HuH-7.5 (cell line): ENCODE measurements around the gene MS4A15.
"Not testable (repeated sequence)": the region's sequence is repeated elsewhere in the genome, so short reads cannot be mapped to it uniquely, and the experiment has no call there.

ENCODE experiments used
- DNase-seq: peaks from one replicate; pipeline ENCODE4 v3.0.0; 2011; ENCODE audit warnings: low spot score

MS4A15 gene

DNA sequence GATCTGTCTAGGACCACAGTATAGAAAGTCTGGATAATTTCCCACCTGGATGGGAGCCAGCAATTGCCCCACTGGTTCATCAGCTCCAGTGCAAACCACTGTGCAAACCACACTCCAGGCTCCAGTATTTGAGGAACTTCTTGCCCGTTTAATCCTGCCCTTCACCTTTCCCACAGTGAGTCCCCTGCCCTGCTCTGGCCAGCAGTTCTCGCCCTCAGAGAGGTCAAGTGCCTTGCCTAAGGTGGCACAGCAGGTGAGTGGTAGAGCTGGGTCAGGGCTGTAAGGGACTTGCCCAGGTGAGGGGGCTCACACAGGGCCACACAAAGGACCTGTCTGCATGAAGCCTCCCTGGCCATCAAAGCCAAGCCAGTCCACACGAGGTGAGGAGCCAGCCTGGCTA is 52.6 kb downstream of the MS4A15 start:
- no peak for DNase-seq

DNA sequence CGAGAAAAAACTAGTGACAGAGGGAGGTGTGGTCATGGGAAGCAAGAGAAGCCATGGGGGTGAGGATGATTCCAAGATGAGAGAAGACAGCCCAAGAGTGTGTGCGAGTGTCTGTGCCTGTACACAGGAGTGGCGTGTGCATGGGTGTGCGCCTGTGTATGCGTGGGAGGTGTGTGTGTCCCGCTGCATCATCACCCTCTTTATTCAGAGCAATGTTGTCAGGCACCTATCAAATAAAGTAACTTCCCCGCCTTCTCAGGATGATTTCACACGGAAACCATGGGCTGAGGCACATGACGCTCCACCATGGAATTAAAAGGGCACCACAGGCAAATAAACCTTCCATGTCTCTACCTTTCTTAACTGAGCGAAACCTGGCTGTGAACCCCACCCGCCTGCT is 53.0 kb downstream of the MS4A15 start:
- no peak for DNase-seq

DNA sequence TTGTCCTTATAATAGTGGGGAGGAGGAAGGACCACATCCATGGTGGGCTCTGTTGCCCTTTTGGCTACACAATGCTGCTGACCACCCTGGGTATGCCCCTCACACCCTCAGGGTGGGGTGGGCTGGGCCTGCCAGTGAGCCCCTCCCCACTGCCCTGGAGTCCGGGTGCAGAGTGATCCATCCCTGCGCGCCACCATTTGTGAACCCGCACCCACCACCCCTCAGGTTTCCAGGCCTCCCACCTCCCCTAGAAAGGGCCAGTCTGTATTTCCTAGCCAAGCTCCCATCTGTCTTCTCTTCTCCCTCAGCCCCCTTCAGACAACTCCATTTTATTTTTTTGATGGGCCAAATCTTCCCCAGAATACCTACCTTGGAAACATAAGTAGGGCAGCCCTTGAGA is 53.5 kb downstream of the MS4A15 start:
- no peak for DNase-seq

DNA sequence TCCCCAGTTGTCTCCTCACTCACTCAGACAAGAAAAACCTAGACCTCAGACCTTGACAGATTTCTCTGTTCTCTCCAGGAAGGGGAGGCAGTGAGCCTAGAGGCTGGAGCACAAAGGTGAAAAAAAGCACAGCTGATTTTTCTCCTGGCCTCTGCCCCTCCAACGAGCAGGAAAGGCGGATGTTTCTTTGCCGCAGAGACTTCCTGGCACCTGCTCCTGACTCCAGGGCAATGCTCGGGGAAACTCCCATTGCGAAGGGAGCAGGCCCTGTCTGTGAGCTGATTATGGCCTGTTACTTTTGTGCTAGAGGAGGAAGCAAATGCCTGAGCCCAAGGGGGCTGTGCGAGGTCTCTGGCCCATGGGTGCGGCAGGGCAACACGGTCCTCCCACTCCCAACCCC is 53.9 kb downstream of the MS4A15 start:
- DNase-seq: no peak

DNA sequence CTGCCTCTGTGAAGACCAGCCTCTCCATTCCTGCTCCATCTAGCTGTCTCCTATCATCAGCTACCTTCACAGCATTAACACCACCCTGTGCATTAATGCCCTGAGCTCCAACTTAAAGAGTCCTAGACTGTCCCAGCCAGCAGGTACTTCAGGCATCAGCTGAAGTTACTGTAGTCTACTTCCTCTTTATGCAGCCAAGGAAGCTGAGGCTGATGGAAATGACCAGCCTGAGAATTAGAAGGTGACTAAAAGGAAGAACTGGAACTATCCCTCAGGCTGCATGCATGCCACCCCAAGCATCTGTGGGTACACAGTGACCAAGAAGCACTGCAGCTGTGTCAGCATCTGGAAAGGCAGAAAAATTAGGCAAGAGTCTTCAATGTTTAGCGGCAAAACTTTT is 56.7 kb downstream of the MS4A15 start:
- DNase-seq: no peak

DNA sequence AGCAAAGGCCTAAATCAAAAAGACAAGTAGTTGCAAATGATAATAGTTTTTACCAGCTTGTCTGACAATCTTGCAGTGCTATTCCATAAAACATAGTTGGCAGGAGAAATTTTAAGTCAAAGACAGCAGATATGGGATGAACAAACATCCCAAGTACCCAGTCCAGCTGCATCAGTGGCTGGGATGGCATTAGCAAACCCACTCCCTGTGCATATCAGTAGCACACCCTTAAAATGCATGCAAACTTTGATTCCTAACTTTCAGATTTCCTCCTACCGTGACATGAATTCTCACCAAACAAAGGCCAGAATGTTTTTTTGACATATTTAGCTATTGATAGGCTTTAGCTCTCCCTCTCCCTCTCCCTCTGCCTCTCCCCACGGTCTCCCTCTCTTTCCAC is 57.4 kb downstream of the MS4A15 start:
- no peak for DNase-seq

DNA sequence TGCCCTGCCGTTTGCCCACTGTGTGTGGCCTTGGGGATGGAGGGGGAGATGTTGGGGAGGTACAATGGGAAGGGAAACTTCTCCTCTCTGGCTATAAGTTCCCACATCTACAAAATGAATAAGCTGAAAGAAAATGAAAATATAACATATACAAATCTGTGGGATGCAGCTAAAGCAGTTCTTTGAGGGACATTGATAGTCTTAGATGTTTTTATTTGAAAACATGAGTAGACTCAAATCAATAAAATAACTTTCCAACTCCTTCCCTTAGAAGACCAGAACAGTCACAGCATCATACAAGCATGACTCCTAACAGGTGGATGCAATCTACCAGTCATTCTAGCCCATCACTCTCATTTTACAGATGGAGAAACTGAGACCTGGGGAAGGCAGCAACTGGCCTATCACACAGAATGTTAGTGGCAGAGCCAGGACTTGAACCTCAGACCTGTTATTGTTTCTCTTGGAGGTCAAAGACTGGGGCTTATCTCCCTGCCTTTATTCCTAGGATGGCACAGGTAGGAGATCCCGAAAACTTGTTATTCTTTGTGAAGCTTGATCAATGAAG is 60.0 kb downstream of the MS4A15 start:
- no peak for DNase-seq

DNA sequence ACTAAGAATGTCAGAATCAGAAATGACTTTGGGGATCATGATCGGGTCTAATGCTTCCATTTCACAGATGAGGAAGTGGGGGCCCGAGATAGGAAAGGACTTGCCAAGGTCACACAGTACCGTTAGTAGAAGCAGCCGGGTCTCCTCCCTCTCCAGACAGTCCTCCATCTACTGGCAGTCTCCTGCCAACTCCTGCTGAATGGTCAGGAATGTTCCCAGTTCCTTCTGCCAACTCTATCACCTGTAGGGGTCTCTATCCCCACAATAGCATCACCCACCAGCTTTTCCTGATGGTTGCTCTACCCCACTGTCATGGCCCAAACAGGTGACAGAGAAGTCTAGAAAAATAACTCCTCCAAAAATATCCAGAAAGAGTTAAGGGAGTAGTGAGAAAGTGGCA is 61.4 kb downstream of the MS4A15 start:
- DNase-seq: no peak

DNA sequence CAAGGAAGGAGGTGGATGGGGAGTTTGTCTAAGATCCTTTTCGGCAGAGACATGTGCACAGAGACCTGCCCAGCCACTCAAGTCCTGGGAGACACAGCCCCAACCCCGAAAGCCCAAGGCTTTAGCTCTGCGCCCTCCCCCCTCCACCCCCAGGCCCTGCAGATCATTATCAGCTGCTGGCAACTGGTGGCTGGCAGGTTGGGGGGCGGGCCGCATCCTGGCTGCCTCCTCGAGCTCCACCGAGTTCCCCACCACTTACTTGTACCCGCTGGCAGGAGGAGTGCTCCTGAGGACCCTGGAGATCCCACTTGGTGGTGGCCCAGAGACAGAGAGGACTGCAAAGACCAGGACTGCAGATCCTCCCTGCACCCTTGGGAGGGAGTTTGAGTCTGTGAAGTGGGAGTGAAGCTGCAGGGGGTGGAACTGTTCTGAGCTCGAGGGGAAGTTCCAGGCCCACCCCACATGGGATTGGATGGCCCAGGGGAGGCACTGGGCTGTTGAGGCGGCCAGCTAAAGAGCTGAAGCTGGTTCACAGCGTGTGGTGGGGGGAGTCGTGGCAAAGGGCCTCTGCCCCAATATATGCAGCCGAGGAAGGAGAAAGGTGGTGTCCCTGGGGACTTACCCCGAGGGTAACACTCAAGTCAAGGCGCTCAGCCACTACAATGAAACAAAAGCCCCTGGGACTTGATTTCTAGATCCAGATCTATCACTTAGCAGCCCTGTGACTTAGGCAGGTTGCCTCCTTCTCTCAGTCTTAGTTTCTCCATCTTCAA is 65.3 kb downstream of the MS4A15 start:
- no peak for DNase-seq

DNA sequence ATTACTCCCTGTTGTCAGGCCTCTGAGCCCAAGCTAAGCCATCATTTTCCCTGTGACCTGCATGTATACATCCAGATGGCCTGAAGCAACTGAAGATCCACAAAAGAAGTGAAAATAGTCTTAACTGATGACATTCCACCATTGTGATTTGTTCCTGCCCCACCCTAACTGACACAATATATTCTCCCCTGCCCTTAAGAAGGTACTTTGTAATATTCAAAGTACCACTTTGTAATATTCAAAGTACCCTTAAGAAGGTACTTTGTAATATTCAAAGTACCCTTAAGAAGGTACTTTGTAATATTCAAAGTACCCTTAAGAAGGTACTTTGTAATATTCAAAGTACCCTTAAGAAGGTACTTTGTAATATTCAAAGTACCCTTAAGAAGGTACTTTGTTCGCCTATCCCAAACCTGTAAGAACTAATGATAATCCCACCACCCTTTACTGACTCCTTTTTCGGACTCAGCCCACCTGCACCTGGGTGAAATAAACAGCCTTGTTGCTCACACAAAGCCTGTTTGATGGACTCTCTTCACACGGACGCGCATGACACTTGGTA is 67.2 kb downstream of the MS4A15 start:
- DNase-seq: not testable (repeated sequence)

DNA sequence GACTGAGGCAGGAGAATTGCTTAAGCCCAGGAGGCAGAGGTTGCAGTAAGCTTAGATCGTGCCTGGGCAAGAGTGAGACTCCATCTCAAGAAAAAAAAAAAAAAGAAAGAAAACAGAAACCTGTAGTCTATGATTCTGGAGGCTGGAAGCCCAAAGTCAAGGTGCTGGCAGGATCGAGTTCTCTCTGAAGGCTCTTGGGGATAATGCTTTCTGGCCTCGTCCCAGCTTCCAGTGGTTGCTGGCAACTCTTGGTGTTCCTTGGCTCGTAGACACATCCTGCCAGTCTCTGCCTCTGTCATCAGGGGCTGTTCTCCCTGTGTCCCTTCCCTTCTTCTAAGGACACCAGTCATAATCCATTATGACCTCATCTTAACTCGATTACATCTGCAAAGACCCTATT is 68.5 kb downstream of the MS4A15 start:
- no peak for DNase-seq

DNA sequence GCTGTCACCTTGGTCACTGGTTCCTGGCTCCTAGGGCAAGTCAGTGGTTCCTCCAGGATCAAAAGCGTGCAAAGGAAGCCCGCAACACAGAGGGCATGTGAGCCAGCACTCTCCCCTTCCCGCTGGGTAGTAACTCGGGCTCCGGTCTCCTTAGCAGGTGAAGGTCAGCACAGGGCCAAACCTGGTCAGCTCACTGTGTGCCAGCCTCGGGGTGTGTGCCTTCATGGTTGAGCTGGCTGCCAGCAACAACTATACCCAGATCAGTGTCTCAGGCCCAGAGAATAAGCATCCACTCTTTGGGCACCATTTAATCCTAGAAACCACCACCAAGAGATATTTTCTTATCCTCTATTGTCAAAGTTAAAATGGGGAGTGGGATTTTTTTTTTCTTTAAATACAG is 69.1 kb downstream of the MS4A15 start:
- no peak for DNase-seq
